Liver (tissue), 9 donors: ENCODE data around the gene GRM2. TPM values are rescaled to one million over a fixed set of nuclear protein-coding genes. Genes with fewer than 3 reads are reported as not detected.

Experiments
- DNase-seq: peaks from one replicate; pipeline ENCODE4 v3.0.0-alpha.2; 2017; ENCODE audit warnings: low spot score
- H3K27ac ChIP-seq, 2 donors: one replicate each; pipeline ENCODE4 v1.7.0; 2013; ENCODE audit warnings: inconsistent platforms in 2 of 2, low read length in 2 of 2, control low read depth in 1 of 2, low read depth in 1 of 2, mild to moderate bottlenecking in 1 of 2
- H3K27me3 ChIP-seq, 4 donors: one replicate each; pipeline versions ENCODE4 v1.6.1 to v1.7.0; 2013; ENCODE audit warnings: low read length in 3 of 4, inconsistent platforms in 1 of 4, mild to moderate bottlenecking in 1 of 4, moderate library complexity in 1 of 4; ENCODE audit not compliant: control insufficient read depth in 4 of 4, insufficient read depth in 4 of 4
- H3K36me3 ChIP-seq, 4 donors: one replicate each; pipeline versions ENCODE4 v1.6.1 to v1.7.0; 2013; ENCODE audit warnings: low read length in 3 of 4, mild to moderate bottlenecking in 3 of 4, low read depth in 1 of 4, moderate library complexity in 1 of 4; ENCODE audit not compliant: control insufficient read depth in 4 of 4, insufficient read depth in 3 of 4
- H3K4me1 ChIP-seq, 4 donors: one replicate each; pipeline versions ENCODE4 v1.6.1 to v1.7.0; 2013; ENCODE audit warnings: low read length in 3 of 4, mild to moderate bottlenecking in 3 of 4, moderate library complexity in 1 of 4; ENCODE audit not compliant: control insufficient read depth in 4 of 4, insufficient read depth in 4 of 4
- H3K4me3 ChIP-seq, 3 donors: one replicate each; pipeline versions ENCODE4 v1.6.1 to v1.7.0; 2013; ENCODE audit warnings: low read length in 3 of 3, control low read depth in 1 of 3, low read depth in 1 of 3, mild to moderate bottlenecking in 1 of 3
- H3K9ac ChIP-seq, 2 donors: one replicate each; pipeline ENCODE4 v1.7.0; 2013; ENCODE audit warnings: low read length in 2 of 2, mild to moderate bottlenecking in 2 of 2, moderate library complexity in 2 of 2, control low read depth in 1 of 2, low read depth in 1 of 2
- H3K9me3 ChIP-seq, 4 donors: one replicate each; pipeline versions ENCODE4 v1.6.1 to v1.7.0; 2013; ENCODE audit warnings: low read length in 3 of 4; ENCODE audit not compliant: control insufficient read depth in 4 of 4
- ATF3 ChIP-seq: IDR thresholded peaks from 2 replicates; pipeline ENCODE4 v1.6.1; 2016; ENCODE audit warnings: antibody characterized with exemption
- CTCF ChIP-seq: fragments of 150-350 bp; IDR thresholded peaks from 2 replicates; pipeline ENCODE4 v1.5.1; 2017; ENCODE audit warnings: improper control_type of control experiment, low read depth, low read length; ENCODE audit not compliant: missing input control
- EGR1 ChIP-seq, 2 donors: IDR thresholded peaks; 2 replicates each; pipeline ENCODE4 v1.6.1; 2016 to 2018; ENCODE audit warnings: antibody characterized with exemption in 2 of 2, low read depth in 2 of 2
- FOXA1 ChIP-seq: IDR thresholded peaks from 2 replicates; pipeline ENCODE4 v1.6.1; 2016; ENCODE audit warnings: antibody characterized with exemption
- FOXA2 ChIP-seq: IDR thresholded peaks from 2 replicates; pipeline ENCODE4 v1.6.1; 2016; ENCODE audit warnings: antibody characterized with exemption
- HNF4A ChIP-seq, 2 donors: conservative IDR thresholded peaks; 2 replicates each; pipeline ENCODE4 v1.6.1; 2016; ENCODE audit warnings: antibody characterized with exemption in 2 of 2, mild to moderate bottlenecking in 2 of 2
- HNF4G ChIP-seq: IDR thresholded peaks from 2 replicates; pipeline ENCODE4 v1.6.1; 2016; ENCODE audit warnings: antibody characterized with exemption
- JUND ChIP-seq, 2 donors: IDR thresholded peaks; 2 replicates each; pipeline ENCODE4 v1.6.1; 2016; ENCODE audit warnings: antibody characterized with exemption in 2 of 2
- MAX ChIP-seq: IDR thresholded peaks from 2 replicates; pipeline ENCODE4 v1.6.1; 2016; ENCODE audit warnings: antibody characterized with exemption
- NR2F2 ChIP-seq: IDR thresholded peaks from 2 replicates; pipeline ENCODE4 v1.6.1; 2016; ENCODE audit warnings: antibody characterized with exemption
- RAD21 ChIP-seq, 2 donors: IDR thresholded peaks; 2 replicates each; pipeline ENCODE4 v1.6.1; 2016; ENCODE audit warnings: antibody characterized with exemption in 2 of 2, mild to moderate bottlenecking in 2 of 2
- REST ChIP-seq: IDR thresholded peaks from 2 replicates; pipeline ENCODE4 v1.6.1; 2016; ENCODE audit warnings: antibody characterized with exemption, mild to moderate bottlenecking
- RXRA ChIP-seq, 2 donors: IDR thresholded peaks; 2 replicates each; pipeline ENCODE4 v1.6.1; 2017 to 2018; ENCODE audit warnings: antibody characterized with exemption in 2 of 2, mild to moderate bottlenecking in 1 of 2
- SP1 ChIP-seq: IDR thresholded peaks from 2 replicates; pipeline ENCODE4 v1.6.1; 2018; ENCODE audit warnings: antibody characterized with exemption, mild to moderate bottlenecking
- TAF1 ChIP-seq: conservative IDR thresholded peaks from 2 replicates; pipeline ENCODE4 v1.6.1; 2016; ENCODE audit warnings: antibody characterized with exemption, mild to moderate bottlenecking
- YY1 ChIP-seq: IDR thresholded peaks from 2 replicates; pipeline ENCODE4 v1.6.1; 2016; ENCODE audit warnings: antibody characterized with exemption, mild to moderate bottlenecking
- ZBTB33 ChIP-seq: IDR thresholded peaks from 2 replicates; pipeline ENCODE4 v1.6.1; 2016; ENCODE audit warnings: antibody characterized with exemption
- WGBS: extraction: QIAGEN DNeasy Blood & Tissue Kit; methylation state at CpG from one replicate; pipeline ENCODE4 v1.1.7; 2013; 5-methylcytosine and 5-hydroxymethylcytosine counted together
- polyA plus RNA-seq, 2 donors: library from polyadenylated mRNA; stranded (reverse) in 1 of 2; unstranded in 1 of 2; fragments of 200-250 nt in 1 of 2; fragments of >200 nt in 1 of 2; fragmentation: Nextera tagmentation in 1 of 2; extraction: Ambion mirVana in 1 of 2; gene quantifications; one replicate each; pipeline versions ENCODE4 v1.2.1 to v1.2.3, GENCODE V29; 2013 to 2015
- total RNA-seq, 2 donors: library from RNA; depleted of rRNA; stranded (reverse); fragments of >200 nt; gene quantifications; one replicate each; pipeline ENCODE4 v1.2.3, GENCODE V29; 2014
- donor health status: healthy.
- donor health status: healthy.
- donor health status: healthy.
- donor health status: healthy.
- donor health status: healthy.

The GRM2 gene
- total and polyA plus RNA-seq, 4 donors: 0.02 to 0.08 TPM; not detected in 2

- Histone ChIP-seq H3K27me3 (no peaks in the 10 kb centered on the region), H3K27ac (no peak overlapping the region), H3K9ac (no peak overlapping the region), H3K4me1 (no peaks in the 10 kb centered on the region), H3K9me3 (no peaks in the 10 kb centered on the region), H3K36me3 (peaks cover 9 to 74% (median 33%) of the 10 kb centered on the region in 4 donors), H3K4me3 (no peak overlapping the region)
- TF ChIP-seq FOXA1: no peak
- no peak for TF ChIP-seq CTCF
- TF ChIP-seq RAD21 (IDR thresholded peaks at IDR 0.05): no peak
- TF ChIP-seq EGR1 (IDR thresholded peaks at IDR 0.05; ENCODE audit: low read depth in 2 of 2): no peak
- no peak for TF ChIP-seq REST
- TF ChIP-seq NR2F2: no peak
- TF ChIP-seq HNF4G: no peak
- TF ChIP-seq RXRA (IDR thresholded peaks at IDR 0.05): no peak
- no peak for TF ChIP-seq SP1
- no peak for TF ChIP-seq TAF1
- no peak for TF ChIP-seq HNF4A (conservative IDR thresholded peaks at IDR 0.05)
- TF ChIP-seq ZBTB33: no peak
- no peak for TF ChIP-seq YY1
- DNase-seq: no peak
- WGBS: 94% methylated on average over 2 of the region's 2 CpGs
Measured at GRCh38 chr3:51700403-51700802, 6.5 kb upstream of the GRM2 start.

- H3K9me3 ChIP-seq: no peaks in the 10 kb centered on the region
- no peak overlapping the region for H3K4me3 ChIP-seq
- WGBS: 99% methylated on average over 2 of the region's 2 CpGs
- no peak overlapping the region for H3K9ac ChIP-seq
- peaks cover 0 to 3% (median 1%) of the 10 kb centered on the region in 4 donors for H3K4me1 ChIP-seq
- TF ChIP-seq EGR1 (IDR thresholded peaks at IDR 0.05; ENCODE audit: low read depth in 2 of 2) (no peak), JUND (IDR thresholded peaks at IDR 0.05) (no peak), FOXA2 (no peak), RAD21 (IDR thresholded peaks at IDR 0.05) (no peak), NR2F2 (no peak), SP1 (no peak), RXRA (IDR thresholded peaks at IDR 0.05) (no peak), ZBTB33 (no peak), ATF3 (no peak), CTCF (no peak), MAX (no peak), YY1 (no peak)
- no peak for DNase-seq
- no peak overlapping the region for H3K27ac ChIP-seq
- H3K27me3 ChIP-seq: no peaks in the 10 kb centered on the region
- H3K36me3 ChIP-seq: peaks cover 9 to 65% (median 28%) of the 10 kb centered on the region in 4 donors
Measured at GRCh38 chr3:51702156-51702555, 4.7 kb upstream of the GRM2 start.
